GM23338 (cell line): ENCODE measurements around the gene ENPP4. TPM values are rescaled to one million over a fixed set of nuclear protein-coding genes. Genes with fewer than 3 reads are reported as not detected.

ENCODE experiments used
- ATAC-seq: fragments of 200-7000 bp; cut with Tn5 transposase; 3 replicates; pipeline ENCODE4 v1.9.1; 2020
- DNase-seq: peaks from one replicate; pipeline ENCODE4 v3.0.0-alpha.2; 2015; ENCODE audit warnings: low spot score
- H2AFZ ChIP-seq: fragments of 200-600 bp; sonication (generic); 2 replicates; pipeline ENCODE4 v1.8.0; 2016; ENCODE audit warnings: antibody characterized with exemption, mild to moderate bottlenecking, moderate library complexity
- H3F3A ChIP-seq: fragments of 200-600 bp; sonication (generic); replicated peaks from 2 replicates; pipeline ENCODE4 v1.8.0; 2017; ENCODE audit warnings: antibody characterized with exemption, mixed run types, low read depth
- H3K27ac ChIP-seq: fragments of 200-600 bp; sonication (generic); 2 replicates; pipeline ENCODE4 v1.6.1; 2016; ENCODE audit warnings: low read depth
- H3K27me3 ChIP-seq: fragments of 200-600 bp; sonication (generic); 2 replicates; pipeline ENCODE4 v1.8.0; 2016; ENCODE audit warnings: mild to moderate bottlenecking, mixed run types, moderate library complexity; ENCODE audit not compliant: insufficient read depth
- H3K36me3 ChIP-seq: fragments of 200-600 bp; sonication (generic); 2 replicates; pipeline ENCODE4 v1.8.0; 2016; ENCODE audit warnings: mild to moderate bottlenecking; ENCODE audit not compliant: insufficient read depth
- H3K4me1 ChIP-seq: fragments of 200-600 bp; sonication (generic); 2 replicates; pipeline ENCODE4 v1.8.0; 2016; ENCODE audit warnings: mild to moderate bottlenecking, moderate library complexity; ENCODE audit not compliant: insufficient read depth
- H3K4me2 ChIP-seq: fragments of 200-600 bp; sonication (generic); 2 replicates; pipeline ENCODE4 v1.7.1; 2017; ENCODE audit warnings: mixed run types
- H3K4me3 ChIP-seq: fragments of 200-600 bp; sonication (generic); 2 replicates; pipeline ENCODE4 v1.6.1; 2016; ENCODE audit warnings: mixed run types
- H3K79me2 ChIP-seq: fragments of 200-600 bp; sonication (generic); replicated peaks from 2 replicates; pipeline ENCODE4 v1.8.0; 2017; ENCODE audit warnings: mild to moderate bottlenecking; ENCODE audit not compliant: insufficient read depth
- H3K9me2 ChIP-seq: fragments of 200-600 bp; sonication (generic); 2 replicates; pipeline ENCODE4 v1.8.0; 2017; ENCODE audit not compliant: insufficient read depth
- H4K20me1 ChIP-seq: fragments of 200-600 bp; sonication (generic); replicated peaks from 2 replicates; pipeline ENCODE4 v1.8.0; 2017; ENCODE audit warnings: mild to moderate bottlenecking; ENCODE audit not compliant: insufficient read depth
- H3K27ac Mint-ChIP-seq: 2 replicates; pipeline ENCODE4 v1.8.0; 2020; ENCODE audit warnings: inconsistent platforms, mild to moderate bottlenecking, moderate library complexity, mixed read lengths
- H3K27me3 Mint-ChIP-seq: 3 replicates; pipeline ENCODE4 v1.8.0; 2022; ENCODE audit warnings: low read depth, mild to moderate bottlenecking, moderate library complexity, mixed read lengths, inconsistent platforms; ENCODE audit not compliant: insufficient read depth, poor library complexity
- H3K36me3 Mint-ChIP-seq: 3 replicates; pipeline ENCODE4 v1.8.0; 2021; ENCODE audit warnings: low read depth, mild to moderate bottlenecking, inconsistent platforms, moderate library complexity, mixed read lengths
- H3K4me1 Mint-ChIP-seq: 3 replicates; pipeline ENCODE4 v1.8.0; 2020; ENCODE audit warnings: mild to moderate bottlenecking, inconsistent platforms, mixed read lengths
- H3K4me3 Mint-ChIP-seq: 3 replicates; pipeline ENCODE4 v1.8.0; 2021; ENCODE audit warnings: moderate library complexity, mild to moderate bottlenecking, inconsistent platforms, mixed read lengths
- H3K9me3 Mint-ChIP-seq: 3 replicates; pipeline ENCODE4 v1.8.0; 2020; ENCODE audit warnings: moderate library complexity, mild to moderate bottlenecking, inconsistent platforms, mixed read lengths
- CREB1 ChIP-seq: fragments of 250-450 bp; sonication (Bioruptor Pico); IDR thresholded peaks from 2 replicates; pipeline ENCODE4 v1.5.0; 2020; ENCODE audit warnings: low read depth, mild to moderate bottlenecking, moderate library complexity
- EZH2phosphoT487 ChIP-seq: fragments of 200-600 bp; sonication (generic); IDR thresholded peaks from one replicate; pipeline ENCODE4 v1.8.1; 2018; ENCODE audit warnings: antibody characterized with exemption; ENCODE audit not compliant: unreplicated experiment
- JUNB ChIP-seq: IDR thresholded peaks from one replicate; pipeline ENCODE4 v1.6.1; 2016; ENCODE audit warnings: antibody characterized with exemption; ENCODE audit not compliant: unreplicated experiment
- POLR2AphosphoS5 ChIP-seq: IDR thresholded peaks from 2 replicates; pipeline ENCODE4 v1.6.1; 2016; ENCODE audit warnings: antibody characterized with exemption, low read depth
- STAT1 ChIP-seq: IDR thresholded peaks from one replicate; pipeline ENCODE4 v1.6.1; 2016; ENCODE audit warnings: antibody characterized with exemption; ENCODE audit not compliant: unreplicated experiment
- ZNF114 ChIP-seq: fragments of 250-450 bp; sonication (Bioruptor Pico); IDR thresholded peaks from 2 replicates; pipeline ENCODE4 v1.5.0; 2020; ENCODE audit warnings: mild to moderate bottlenecking, moderate library complexity
- ZNF331 ChIP-seq: fragments of 250-450 bp; sonication (Bioruptor Pico); IDR thresholded peaks from 2 replicates; pipeline ENCODE4 v1.5.0; 2020; ENCODE audit warnings: low read depth, mild to moderate bottlenecking, moderate library complexity
- polyA plus RNA-seq: library from polyadenylated mRNA; unstranded; fragments of >200 nt; fragmentation: Nextera tagmentation; extraction: Ambion mirVana; gene quantifications from 2 replicates; pipeline ENCODE4 v1.2.1, GENCODE V29; 2016
- total RNA-seq: library from RNA; depleted of rRNA; stranded (reverse); fragments of >200 nt; shearing (Covaris generic); gene quantifications from 2 replicates; pipeline ENCODE4 v1.2.3, GENCODE V29; 2014
- TF ChIP-seq, protein P1 (sequence below): fragments of 250-450 bp; sonication (Bioruptor Pico); IDR thresholded peaks from 2 replicates; pipeline ENCODE4 v1.5.0; 2020; ENCODE audit warnings: mild to moderate bottlenecking, moderate library complexity

The ENPP4 gene
- total and polyA plus RNA-seq, 2 experiments from 2014 or later, result 2.2 to 4.4 TPM

DNA sequence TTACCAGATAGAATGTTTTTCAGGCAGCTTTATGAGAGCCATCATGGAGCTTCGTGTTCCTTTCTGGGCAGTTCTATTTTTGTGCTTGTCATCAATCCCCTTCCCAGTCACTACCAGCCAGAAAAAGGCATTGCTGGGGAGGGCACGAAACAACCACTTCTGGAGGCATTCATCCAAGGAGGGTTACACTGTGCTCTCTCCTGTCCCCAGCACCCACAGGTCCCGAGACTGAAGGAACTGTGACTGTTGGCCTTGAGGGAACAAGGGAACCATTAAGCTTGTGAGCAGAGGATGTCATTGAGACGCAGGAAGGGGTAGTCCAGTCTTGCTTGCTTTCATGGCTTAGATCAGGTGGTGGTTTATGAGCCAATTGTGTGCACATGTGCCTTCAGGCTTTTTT is 61.1 kb downstream of the ENPP4 start (continued):
- TF ChIP-seq, protein P1, sequence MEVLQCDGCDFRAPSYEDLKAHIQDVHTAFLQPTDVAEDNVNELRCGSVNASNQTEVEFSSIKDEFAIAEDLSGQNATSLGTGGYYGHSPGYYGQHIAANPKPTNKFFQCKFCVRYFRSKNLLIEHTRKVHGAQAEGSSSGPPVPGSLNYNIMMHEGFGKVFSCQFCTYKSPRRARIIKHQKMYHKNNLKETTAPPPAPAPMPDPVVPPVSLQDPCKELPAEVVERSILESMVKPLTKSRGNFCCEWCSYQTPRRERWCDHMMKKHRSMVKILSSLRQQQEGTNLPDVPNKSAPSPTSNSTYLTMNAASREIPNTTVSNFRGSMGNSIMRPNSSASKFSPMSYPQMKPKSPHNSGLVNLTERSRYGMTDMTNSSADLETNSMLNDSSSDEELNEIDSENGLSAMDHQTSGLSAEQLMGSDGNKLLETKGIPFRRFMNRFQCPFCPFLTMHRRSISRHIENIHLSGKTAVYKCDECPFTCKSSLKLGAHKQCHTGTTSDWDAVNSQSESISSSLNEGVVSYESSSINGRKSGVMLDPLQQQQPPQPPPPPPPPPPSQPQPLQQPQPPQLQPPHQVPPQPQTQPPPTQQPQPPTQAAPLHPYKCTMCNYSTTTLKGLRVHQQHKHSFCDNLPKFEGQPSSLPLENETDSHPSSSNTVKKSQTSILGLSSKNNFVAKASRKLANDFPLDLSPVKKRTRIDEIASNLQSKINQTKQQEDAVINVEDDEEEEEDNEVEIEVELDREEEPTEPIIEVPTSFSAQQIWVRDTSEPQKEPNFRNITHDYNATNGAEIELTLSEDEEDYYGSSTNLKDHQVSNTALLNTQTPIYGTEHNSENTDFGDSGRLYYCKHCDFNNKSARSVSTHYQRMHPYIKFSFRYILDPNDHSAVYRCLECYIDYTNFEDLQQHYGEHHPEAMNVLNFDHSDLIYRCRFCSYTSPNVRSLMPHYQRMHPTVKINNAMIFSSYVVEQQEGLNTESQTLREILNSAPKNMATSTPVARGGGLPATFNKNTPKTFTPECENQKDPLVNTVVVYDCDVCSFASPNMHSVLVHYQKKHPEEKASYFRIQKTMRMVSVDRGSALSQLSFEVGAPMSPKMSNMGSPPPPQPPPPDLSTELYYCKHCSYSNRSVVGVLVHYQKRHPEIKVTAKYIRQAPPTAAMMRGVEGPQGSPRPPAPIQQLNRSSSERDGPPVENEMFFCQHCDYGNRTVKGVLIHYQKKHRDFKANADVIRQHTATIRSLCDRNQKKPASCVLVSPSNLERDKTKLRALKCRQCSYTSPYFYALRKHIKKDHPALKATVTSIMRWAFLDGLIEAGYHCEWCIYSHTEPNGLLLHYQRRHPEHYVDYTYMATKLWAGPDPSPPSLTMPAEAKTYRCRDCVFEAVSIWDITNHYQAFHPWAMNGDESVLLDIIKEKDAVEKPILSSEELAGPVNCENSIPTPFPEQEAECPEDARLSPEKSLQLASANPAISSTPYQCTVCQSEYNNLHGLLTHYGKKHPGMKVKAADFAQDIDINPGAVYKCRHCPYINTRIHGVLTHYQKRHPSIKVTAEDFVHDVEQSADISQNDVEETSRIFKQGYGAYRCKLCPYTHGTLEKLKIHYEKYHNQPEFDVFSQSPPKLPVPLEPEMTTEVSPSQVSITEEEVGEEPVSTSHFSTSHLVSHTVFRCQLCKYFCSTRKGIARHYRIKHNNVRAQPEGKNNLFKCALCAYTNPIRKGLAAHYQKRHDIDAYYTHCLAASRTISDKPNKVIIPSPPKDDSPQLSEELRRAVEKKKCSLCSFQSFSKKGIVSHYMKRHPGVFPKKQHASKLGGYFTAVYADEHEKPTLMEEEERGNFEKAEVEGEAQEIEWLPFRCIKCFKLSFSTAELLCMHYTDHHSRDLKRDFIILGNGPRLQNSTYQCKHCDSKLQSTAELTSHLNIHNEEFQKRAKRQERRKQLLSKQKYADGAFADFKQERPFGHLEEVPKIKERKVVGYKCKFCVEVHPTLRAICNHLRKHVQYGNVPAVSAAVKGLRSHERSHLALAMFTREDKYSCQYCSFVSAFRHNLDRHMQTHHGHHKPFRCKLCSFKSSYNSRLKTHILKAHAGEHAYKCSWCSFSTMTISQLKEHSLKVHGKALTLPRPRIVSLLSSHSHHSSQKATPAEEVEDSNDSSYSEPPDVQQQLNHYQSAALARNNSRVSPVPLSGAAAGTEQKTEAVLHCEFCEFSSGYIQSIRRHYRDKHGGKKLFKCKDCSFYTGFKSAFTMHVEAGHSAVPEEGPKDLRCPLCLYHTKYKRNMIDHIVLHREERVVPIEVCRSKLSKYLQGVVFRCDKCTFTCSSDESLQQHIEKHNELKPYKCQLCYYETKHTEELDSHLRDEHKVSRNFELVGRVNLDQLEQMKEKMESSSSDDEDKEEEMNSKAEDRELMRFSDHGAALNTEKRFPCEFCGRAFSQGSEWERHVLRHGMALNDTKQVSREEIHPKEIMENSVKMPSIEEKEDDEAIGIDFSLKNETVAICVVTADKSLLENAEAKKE (CRISPR knock-in tag), result no peak
- TF ChIP-seq JUNB, result no peak
- TF ChIP-seq STAT1, result no peak
- no peak for TF ChIP-seq ZNF114 (CRISPR knock-in tag)
- no peak for TF ChIP-seq POLR2AphosphoS5

DNA sequence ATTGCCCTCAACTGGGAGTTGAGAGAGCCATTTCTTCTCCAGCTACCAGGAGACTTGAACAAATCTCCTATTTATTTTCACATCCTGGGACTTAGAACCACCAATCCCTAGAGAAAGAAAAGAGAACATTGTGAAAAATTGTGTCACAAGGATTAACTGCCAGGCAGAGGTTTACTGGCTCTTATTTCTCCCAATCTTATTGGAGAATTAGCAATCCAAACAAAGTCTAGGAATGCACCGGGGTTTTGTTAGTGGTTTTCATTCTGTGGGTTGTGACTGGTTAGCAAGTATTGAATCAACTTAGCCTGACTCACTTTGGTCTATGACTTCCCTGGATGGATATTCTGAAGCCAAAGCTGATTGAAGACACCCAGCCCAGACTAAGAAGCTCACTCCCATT is 62.2 kb downstream of the ENPP4 start:
- H3K27ac Mint-ChIP-seq, result no peak overlapping the region
- Histone ChIP-seq H3K79me2 (no peaks in the 10 kb centered on the region), H4K20me1 (no peaks in the 10 kb centered on the region), H3F3A (no peaks in the 10 kb centered on the region), H3K27me3 (no peaks in the 10 kb centered on the region), H3K4me3 (no peak overlapping the region), H3K9me2 (peaks cover 10% of the 10 kb centered on the region; the same call in 1 of the 2 replicates), H2AFZ (peak overlapping the region; percentile 39; the same call in 1 of the 2 replicates), H3K27ac (no peak overlapping the region), H3K4me2 (no peak overlapping the region), H3K4me1 (no peaks in the 10 kb centered on the region), H3K36me3 (no peaks in the 10 kb centered on the region)
- H3K36me3 Mint-ChIP-seq, result no peaks in the 10 kb centered on the region; the same call in 2 of the 3 replicates
- no peaks in the 10 kb centered on the region for H3K27me3 Mint-ChIP-seq
- no peak overlapping the region for H3K4me3 Mint-ChIP-seq
- ATAC-seq, result no peak
- DNase-seq, result no peak
- TF ChIP-seq ZNF331 (no peak), CREB1 (no peak), JUNB (no peak), STAT1 (no peak), EZH2phosphoT487 (no peak), ZNF114 (CRISPR knock-in tag) (no peak)
- TF ChIP-seq, protein P1 (CRISPR knock-in tag), result no peak
- H3K9me3 Mint-ChIP-seq, result no peaks in the 10 kb centered on the region
- 0 out of 3 replicates have a peak, but pooled peaks cover under 1% of the 10 kb centered on the region for H3K4me1 Mint-ChIP-seq
